GM10248 (cell line): ENCODE data around the gene LDLRAD3.

Experiments
- CTCF ChIA-PET: fragments of 300-600 bp; sonication (Branson Sonifier 250); formaldehyde crosslinking; extraction: SDS; loops from one replicate; lab custom pipeline; 2021; ENCODE audit warnings: antibody characterized with exemption; lab: Yijun Ruan, JAX
- POLR2A ChIA-PET: fragments of 350-650 bp; sonication (Branson Sonifier 250); formaldehyde crosslinking; extraction: SDS; loops from one replicate; lab custom pipeline; 2020; ENCODE audit warnings: antibody characterized with exemption; lab: Yijun Ruan, JAX
- DNase-seq: peaks from one replicate; pipeline ENCODE4 v3.0.0; 2012; ENCODE audit errors: extremely low spot score
- TF ChIP-seq, protein P1 (sequence below): IDR thresholded peaks from 2 replicates; pipeline ENCODE4 v1.5.1; 2012; ENCODE audit warnings: mild to moderate bottlenecking, low read depth; ENCODE audit errors: extremely low read depth, missing control alignments, control extremely low read depth

The LDLRAD3 gene

DNA sequence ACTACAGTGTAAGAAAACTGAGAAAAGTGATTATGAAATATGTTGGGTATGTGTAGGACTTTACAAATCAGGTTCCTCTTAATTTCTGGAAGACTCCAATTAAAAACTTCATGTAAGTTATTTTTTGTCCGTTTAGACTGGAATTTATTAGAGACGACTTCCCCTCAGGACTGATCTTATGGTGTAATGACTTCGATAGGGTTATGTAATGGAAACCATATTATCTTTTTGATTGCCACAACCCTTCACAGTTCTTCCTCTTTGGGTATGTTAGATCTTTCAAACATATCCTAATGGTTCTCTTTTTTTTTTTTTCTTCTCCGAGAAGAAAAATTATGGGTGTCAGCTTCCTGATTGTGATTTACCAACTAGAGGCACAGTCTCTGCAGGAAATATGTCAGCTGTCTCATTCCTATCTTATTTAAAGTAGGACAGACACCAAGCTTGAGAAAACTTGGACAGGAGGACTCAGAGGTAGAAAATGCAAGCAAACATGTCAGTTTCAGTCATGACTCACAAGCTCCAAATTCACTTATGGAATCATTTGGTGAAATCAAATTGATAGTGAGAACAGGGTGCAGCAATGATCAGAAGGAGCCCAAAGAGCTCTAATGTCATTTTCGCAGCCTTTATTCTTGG lies 11.1 kb upstream of the LDLRAD3 start:
- TF ChIP-seq, protein P1, sequence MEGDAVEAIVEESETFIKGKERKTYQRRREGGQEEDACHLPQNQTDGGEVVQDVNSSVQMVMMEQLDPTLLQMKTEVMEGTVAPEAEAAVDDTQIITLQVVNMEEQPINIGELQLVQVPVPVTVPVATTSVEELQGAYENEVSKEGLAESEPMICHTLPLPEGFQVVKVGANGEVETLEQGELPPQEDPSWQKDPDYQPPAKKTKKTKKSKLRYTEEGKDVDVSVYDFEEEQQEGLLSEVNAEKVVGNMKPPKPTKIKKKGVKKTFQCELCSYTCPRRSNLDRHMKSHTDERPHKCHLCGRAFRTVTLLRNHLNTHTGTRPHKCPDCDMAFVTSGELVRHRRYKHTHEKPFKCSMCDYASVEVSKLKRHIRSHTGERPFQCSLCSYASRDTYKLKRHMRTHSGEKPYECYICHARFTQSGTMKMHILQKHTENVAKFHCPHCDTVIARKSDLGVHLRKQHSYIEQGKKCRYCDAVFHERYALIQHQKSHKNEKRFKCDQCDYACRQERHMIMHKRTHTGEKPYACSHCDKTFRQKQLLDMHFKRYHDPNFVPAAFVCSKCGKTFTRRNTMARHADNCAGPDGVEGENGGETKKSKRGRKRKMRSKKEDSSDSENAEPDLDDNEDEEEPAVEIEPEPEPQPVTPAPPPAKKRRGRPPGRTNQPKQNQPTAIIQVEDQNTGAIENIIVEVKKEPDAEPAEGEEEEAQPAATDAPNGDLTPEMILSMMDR = no peak
- CTCF ChIA-PET = interaction anchor here (1.2 to 2.4 kb wide), 2 partner anchors 17 to 111 kb away, joined by 3 to 7 read pairs; no protein-coding TSS in a partner anchor
- POLR2A ChIA-PET = no interaction called here
- no peak for DNase-seq

DNA sequence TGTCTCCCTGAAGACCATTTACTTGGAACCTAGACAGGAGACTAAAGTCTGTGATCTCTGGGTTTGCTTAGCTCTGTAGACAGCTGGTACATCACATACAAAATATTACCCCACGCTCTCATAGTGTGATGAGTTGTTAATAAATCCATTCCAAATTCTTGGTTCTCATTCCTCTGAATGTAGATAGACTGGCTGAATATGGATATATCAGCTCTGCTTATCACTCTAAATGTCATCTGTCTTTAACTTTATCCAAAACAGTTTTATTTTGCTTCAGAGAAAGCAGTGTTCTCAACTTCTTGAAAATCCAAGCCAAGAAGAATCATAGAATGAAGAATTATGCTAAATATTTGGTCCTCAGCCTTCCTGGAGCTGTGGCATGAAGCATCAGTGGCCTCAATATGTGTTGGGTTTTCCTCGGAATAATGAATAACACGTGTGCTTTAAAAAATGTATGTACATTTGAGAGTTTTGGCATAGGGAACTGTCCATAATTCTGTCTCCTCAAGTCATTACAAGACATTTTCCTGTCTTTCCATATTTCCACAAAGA lies 10.5 kb upstream of the LDLRAD3 start:
- ChIA-PET POLR2A (no interaction called here), CTCF (interaction anchor here (1.2 to 2.4 kb wide), 3 partner anchors 8 to 112 kb away, joined by 3 to 7 read pairs (median 7); no protein-coding TSS in a partner anchor)
- TF ChIP-seq, protein P1 = no peak
- no peak for DNase-seq

DNA sequence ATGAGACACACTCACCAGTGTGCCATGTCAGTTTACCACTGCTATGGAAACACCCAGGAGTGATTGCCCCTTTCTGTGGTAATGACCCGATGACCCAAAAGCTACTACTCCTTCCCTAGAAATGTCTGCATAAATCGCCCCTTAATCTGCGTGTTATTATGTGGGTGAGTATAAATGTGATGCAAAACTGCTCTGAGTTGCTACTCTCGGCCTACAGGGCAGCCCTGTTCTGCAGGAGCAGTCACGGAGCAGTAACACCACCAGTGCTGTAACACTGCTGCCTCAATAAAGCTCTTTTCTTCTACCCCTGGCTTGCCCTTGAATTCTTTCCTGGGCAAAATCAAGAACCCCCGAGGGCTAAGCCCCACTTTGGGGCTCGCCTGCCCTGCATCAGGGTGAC lies 9.6 kb upstream of the LDLRAD3 start:
- CTCF ChIA-PET = interaction anchor here (1.9 to 2.4 kb wide), 2 partner anchors 9 to 112 kb away, joined by 5 to 7 read pairs; no protein-coding TSS in a partner anchor

DNA sequence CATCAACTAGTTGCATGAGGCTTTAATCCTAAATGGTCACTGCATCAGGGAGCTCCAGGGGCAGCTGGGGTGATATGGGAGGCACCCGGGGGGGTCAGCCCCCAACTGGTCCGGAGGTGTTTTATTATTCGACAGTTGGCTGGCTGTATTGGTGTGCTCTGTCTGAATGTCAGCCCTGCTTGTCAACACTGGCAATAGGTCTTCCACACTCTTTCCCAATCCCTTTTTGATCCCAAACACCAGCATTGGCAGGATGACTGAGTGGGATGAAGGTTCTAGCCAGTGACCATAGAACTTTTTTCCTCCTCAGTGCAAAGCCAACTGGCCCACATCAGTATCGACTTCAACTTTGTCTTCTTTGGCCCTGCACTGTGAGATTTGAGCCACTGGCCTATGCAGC lies 8.9 kb upstream of the LDLRAD3 start:
- TF ChIP-seq, protein P1 = no peak
- ChIA-PET CTCF (interaction anchor here (1.4 to 2.4 kb wide), 3 partner anchors 10 to 144 kb away, joined by 4 to 7 read pairs (median 5); no protein-coding TSS in a partner anchor), POLR2A (no interaction called here)
- no peak for DNase-seq

More for the DNA sequence above, 9.6 kb upstream of the LDLRAD3 start:
- TF ChIP-seq, protein P1 = no peak
- POLR2A ChIA-PET = no interaction called here
- no peak for DNase-seq

DNA sequence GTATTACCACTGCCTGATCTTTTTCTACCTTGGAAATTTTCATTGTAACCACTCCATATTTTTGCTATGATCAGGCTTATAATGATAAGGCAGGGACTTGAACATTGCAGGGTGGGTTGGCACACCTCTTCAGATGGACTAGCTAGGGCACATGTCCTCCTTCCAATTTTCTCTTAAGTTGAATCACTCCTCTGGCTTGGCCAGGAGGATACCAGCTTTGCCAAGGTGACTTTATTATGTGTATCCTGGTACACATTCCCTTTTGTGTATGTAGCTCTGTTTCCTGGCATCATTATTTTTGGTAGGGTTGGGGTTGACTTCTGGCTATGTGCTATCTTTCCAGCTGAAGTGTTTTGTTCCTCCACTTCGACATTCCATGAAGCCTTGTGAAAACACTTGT lies 8.5 kb upstream of the LDLRAD3 start:
- TF ChIP-seq, protein P1 = no peak
- DNase-seq = no peak
- ChIA-PET POLR2A (no interaction called here), CTCF (interaction anchor here (1.4 to 2.4 kb wide), 3 partner anchors 10 to 144 kb away, joined by 4 to 7 read pairs (median 5); no protein-coding TSS in a partner anchor)

DNA sequence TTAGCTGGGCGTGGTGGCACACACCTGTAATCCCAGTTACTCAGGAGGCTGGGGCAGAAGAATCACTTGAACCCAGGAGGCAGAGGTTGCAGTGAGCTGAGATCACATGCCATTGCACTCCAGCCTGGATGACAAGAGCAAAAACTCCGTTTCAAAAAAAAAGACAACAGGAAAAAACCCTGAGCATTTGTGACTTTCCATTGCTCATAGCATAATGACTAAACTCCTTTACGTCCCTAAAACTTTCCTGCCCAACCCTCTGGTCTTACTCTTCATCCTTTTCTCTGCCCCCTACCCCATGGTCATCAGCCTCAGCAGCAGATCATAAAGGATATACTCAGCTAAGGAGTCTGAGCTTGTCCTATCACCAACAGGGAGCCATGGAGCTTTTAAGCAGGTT lies 6.8 kb upstream of the LDLRAD3 start:
- DNase-seq = no peak
- ChIA-PET POLR2A (no interaction called here), CTCF (interaction anchor here (1.2 to 1.5 kb wide), 3 partner anchors 11 to 115 kb away, joined by 3 to 4 read pairs (median 3); no protein-coding TSS in a partner anchor)
- TF ChIP-seq, protein P1 = no peak
